Gastrocnemius medialis (tissue), 4 donors: ENCODE results near the gene ARMCX4. TPM values are rescaled to one million over a fixed set of nuclear protein-coding genes. Genes with fewer than 3 reads are reported as not detected.
"Not testable (repeated sequence)": the region's sequence is repeated elsewhere in the genome, so short reads cannot be mapped to it uniquely, and the experiment has no call there.

Experiments
- ATAC-seq, 2 donors: fragments of 150-250 bp; one replicate each; pipeline ENCODE4 v1.9.1; 2016
- DNase-seq, 2 donors: peaks; one replicate each; pipeline ENCODE4 v3.0.0-alpha.2; 2019
- H3K27ac ChIP-seq, 4 donors: fragments of 200-600 bp; sonication (generic); 1 replicate in 1 of 4; 2 replicates in 3 of 4; pipeline ENCODE4 v1.5.1; 2016 to 2018; ENCODE audit warnings: mild to moderate bottlenecking in 2 of 4, moderate library complexity in 1 of 4
- H3K27me3 ChIP-seq, 3 donors: fragments of 200-600 bp; sonication (generic) in 2 of 3; 1 replicate in 1 of 3; 2 replicates in 2 of 3; pipeline versions ENCODE4 v1.5.1 to v1.6.0; 2016 to 2019; ENCODE audit warnings: mild to moderate bottlenecking in 1 of 3, moderate library complexity in 1 of 3
- H3K36me3 ChIP-seq, 2 donors: fragments of 200-600 bp; sonication (generic) in 1 of 2; one replicate each; pipeline ENCODE4 v1.5.1; 2017 to 2018
- H3K4me1 ChIP-seq, 2 donors: fragments of 200-600 bp; sonication (generic) in 1 of 2; one replicate each; pipeline ENCODE4 v1.5.1; 2016 to 2017; ENCODE audit warnings: mild to moderate bottlenecking in 2 of 2
- H3K4me3 ChIP-seq, 4 donors: fragments of 200-600 bp; sonication (generic) in 3 of 4; 1 replicate in 1 of 4; 2 replicates in 3 of 4; pipeline ENCODE4 v1.5.1; 2016 to 2019; ENCODE audit warnings: mild to moderate bottlenecking in 2 of 4
- H3K9me3 ChIP-seq, 3 donors: fragments of 200-600 bp; sonication (generic) in 2 of 3; 1 replicate in 1 of 3; 2 replicates in 2 of 3; pipeline ENCODE4 v1.5.1; 2016 to 2019
- POLR2A ChIP-seq, 2 donors: fragments of 450-650 bp; IDR thresholded peaks; one replicate each; pipeline ENCODE4 v1.6.1; 2017; ENCODE audit warnings: antibody characterized with exemption in 2 of 2, mild to moderate bottlenecking in 2 of 2, moderate library complexity in 2 of 2
- in situ Hi-C, 4 donors: fragments of 200-750 bp; cut with MboI; loops; one replicate each; pipeline versions ENCODE4 v1.15.0 to v1.8.0; 2017; ENCODE audit warnings: low sequenced_read_pairs in 4 of 4
- intact Hi-C: fragments of 100-400 bp; cut with DNase I; formaldehyde crosslinking; loops from one replicate; pipeline ENCODE4 v1.15.1; 2023; ENCODE audit warnings: low total_unique reads
- total RNA-seq, 4 donors: library from RNA; depleted of rRNA; stranded (reverse); fragments of >200 nt; gene quantifications; one replicate each; pipeline versions ENCODE4 v1.1.0 to v1.2.3, GENCODE V29; 2016
- TF ChIP-seq, protein P1 (sequence below), 5 experiments: fragments of 450-650 bp in 3 of 5; fragments of 200-600 bp in 2 of 5; sonication (generic) in 2 of 5; IDR thresholded peaks in 4 of 5; conservative IDR thresholded peaks in 1 of 5; 1 replicate in 4 of 5; 2 replicates in 1 of 5; pipeline ENCODE4 v1.5.1; 2016 to 2019; ENCODE audit warnings: antibody characterized with exemption in 5 of 5, mild to moderate bottlenecking in 3 of 5, moderate library complexity in 3 of 5

Gene ARMCX4
- total RNA-seq, 4 donors from 2014 or later = 0.44 to 3.0 (median 1.1) TPM

DNA sequence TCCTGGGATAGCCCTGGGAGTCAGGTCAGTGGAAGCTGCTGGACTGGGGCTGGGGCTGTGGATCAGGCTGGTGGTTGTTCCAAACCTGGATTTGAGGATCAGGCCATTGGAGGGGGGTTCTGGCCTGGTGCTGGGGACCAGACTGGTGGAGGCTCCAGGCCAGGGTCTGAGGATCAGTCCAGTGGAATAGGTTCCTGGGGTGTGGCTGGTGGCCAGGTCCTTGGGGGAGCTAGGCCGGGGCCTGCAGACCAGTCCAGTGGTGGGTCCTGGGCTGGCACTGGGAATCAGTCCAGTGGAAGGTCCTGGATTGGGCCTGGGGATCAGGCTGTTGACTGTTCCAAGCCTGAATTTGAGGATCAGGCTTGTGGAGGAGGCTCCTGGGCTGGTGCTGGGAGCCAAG lies 8.0 kb downstream of the ARMCX4 start:
- in situ Hi-C loops = no loop called here
- H3K4me1 ChIP-seq = no peaks in the 10 kb centered on the region

DNA sequence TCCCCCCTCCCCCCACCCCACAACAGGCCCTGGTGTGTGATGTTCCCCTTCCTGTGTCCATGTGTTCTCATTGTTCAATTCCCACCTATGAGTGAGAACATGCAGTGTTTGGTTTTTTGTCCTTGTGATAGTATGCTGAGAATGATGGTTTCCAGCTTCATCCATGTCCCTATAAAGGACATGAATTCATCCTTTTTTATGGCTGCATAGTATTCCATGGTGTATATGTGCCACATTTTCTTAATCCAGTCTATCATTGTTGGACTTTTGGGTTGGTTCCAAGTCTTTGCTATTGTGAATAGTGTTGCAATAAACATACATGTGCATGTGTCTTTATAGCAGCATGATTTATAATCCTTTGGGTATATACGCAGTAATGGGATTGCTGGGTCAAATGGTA lies 17.7 kb downstream of the ARMCX4 start:
- H3K4me3 ChIP-seq, ATAC-seq, H3K4me1 ChIP-seq, H3K36me3 ChIP-seq, in situ Hi-C loops, H3K9me3 ChIP-seq, H3K27ac ChIP-seq, DNase-seq, H3K27me3 ChIP-seq, intact Hi-C loops: not testable (repeated sequence)

More for the DNA sequence above, 8.0 kb downstream of the ARMCX4 start:
- no peak for DNase-seq
- H3K27ac ChIP-seq = no peak overlapping the region
- intact Hi-C loops = no loop called here
- no peaks in the 10 kb centered on the region for H3K36me3 ChIP-seq
- TF ChIP-seq, protein P1, sequence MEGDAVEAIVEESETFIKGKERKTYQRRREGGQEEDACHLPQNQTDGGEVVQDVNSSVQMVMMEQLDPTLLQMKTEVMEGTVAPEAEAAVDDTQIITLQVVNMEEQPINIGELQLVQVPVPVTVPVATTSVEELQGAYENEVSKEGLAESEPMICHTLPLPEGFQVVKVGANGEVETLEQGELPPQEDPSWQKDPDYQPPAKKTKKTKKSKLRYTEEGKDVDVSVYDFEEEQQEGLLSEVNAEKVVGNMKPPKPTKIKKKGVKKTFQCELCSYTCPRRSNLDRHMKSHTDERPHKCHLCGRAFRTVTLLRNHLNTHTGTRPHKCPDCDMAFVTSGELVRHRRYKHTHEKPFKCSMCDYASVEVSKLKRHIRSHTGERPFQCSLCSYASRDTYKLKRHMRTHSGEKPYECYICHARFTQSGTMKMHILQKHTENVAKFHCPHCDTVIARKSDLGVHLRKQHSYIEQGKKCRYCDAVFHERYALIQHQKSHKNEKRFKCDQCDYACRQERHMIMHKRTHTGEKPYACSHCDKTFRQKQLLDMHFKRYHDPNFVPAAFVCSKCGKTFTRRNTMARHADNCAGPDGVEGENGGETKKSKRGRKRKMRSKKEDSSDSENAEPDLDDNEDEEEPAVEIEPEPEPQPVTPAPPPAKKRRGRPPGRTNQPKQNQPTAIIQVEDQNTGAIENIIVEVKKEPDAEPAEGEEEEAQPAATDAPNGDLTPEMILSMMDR (IDR thresholded peaks at IDR 0.05 in 4 of 5, conservative IDR thresholded peaks at IDR 0.05 in 1 of 5) = no peak
- no peak for TF ChIP-seq POLR2A (IDR thresholded peaks at IDR 0.05)
- no peaks in the 10 kb centered on the region for H3K9me3 ChIP-seq
- ATAC-seq = no peak
- no peaks in the 10 kb centered on the region for H3K27me3 ChIP-seq
- no peak overlapping the region for H3K4me3 ChIP-seq

DNA sequence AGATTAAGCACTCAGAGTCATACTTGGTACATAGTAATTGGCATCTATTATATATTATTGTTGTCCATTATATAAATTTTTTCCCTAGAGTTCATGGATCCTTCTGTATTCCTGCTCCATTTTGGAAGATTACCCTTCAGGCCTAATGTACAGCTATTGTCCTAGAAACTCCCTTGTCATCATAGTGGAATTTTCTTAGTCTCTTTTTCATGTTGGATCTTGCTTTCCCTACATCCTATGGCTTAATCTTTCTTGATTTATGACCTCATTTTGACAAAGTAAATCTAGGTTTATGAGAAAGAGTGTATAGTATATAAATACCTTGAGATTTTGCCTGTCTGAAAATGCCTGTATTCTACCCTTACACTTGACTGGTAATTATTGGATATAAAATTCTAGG lies 22.1 kb downstream of the ARMCX4 start:
- DNase-seq (no peak), ATAC-seq (no peak)
- Histone ChIP-seq H3K4me3 (no peak overlapping the region), H3K36me3 (peaks cover 0 to 4% of the 10 kb centered on the region in 2 donors), H3K9me3 (no peaks in the 10 kb centered on the region), H3K27me3 (no peaks in the 10 kb centered on the region), H3K4me1 (no peaks in the 10 kb centered on the region), H3K27ac (no peak overlapping the region)
- in situ Hi-C loops = no loop called here
- TF ChIP-seq, protein P1 (IDR thresholded peaks at IDR 0.05 in 4 of 5, conservative IDR thresholded peaks at IDR 0.05 in 1 of 5) = no peak
- no peak for TF ChIP-seq POLR2A (IDR thresholded peaks at IDR 0.05)
- intact Hi-C loops = no loop called here

DNA sequence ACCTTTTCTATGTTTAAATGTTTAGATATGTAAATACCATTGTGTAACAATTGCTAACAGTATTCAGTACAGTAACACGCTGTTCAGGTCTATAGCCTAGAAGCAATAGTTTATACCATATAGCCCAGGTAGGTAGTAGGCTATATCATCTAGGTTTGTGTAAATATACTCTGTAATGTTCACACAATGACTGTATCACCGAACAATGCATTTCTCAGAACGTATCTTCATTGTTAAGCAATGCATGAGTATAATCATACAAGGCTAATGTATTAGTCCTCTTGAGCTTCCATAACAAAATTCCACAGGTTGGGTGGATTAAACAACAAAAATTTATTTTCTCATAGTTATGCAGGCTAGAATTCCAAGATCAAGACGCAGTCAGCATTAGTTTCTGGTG lies 22.7 kb downstream of the ARMCX4 start:
- in situ Hi-C loops = no loop called here

DNA sequence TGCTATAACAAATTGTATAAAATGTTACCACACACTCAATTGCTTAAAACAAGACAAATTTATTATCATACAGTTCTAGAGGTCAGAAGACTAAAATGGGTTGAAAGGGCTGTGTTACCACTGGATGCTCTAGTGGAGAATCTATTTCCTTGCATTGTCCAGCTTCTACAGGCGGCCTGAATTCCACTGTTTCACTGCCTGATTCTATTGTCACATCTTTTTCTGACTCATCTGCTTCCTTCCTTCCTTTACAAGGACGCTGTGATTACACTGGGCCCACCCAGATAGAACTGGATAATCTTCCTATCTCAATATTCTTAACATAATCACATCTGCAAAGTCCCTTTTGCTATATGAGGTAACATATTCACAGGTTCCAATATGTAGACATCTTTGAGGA lies 45.7 kb downstream of the ARMCX4 start:
- Histone ChIP-seq H3K9me3 (no peaks in the 10 kb centered on the region), H3K36me3 (no peaks in the 10 kb centered on the region), H3K4me1 (no peaks in the 10 kb centered on the region), H3K4me3 (no peak overlapping the region), H3K27me3 (no peaks in the 10 kb centered on the region), H3K27ac (no peak overlapping the region)
- intact Hi-C loops = no loop called here
- ATAC-seq (no peak), DNase-seq (no peak)
- in situ Hi-C loops = no loop called here
- no peak for TF ChIP-seq POLR2A (IDR thresholded peaks at IDR 0.05)
- TF ChIP-seq, protein P1 (IDR thresholded peaks at IDR 0.05 in 4 of 5, conservative IDR thresholded peaks at IDR 0.05 in 1 of 5) = no peak

More for the DNA sequence above, 22.7 kb downstream of the ARMCX4 start:
- peaks cover 0 to 4% of the 10 kb centered on the region in 2 donors for H3K36me3 ChIP-seq
- no peaks in the 10 kb centered on the region for H3K4me1 ChIP-seq
- no peak overlapping the region for H3K4me3 ChIP-seq
- H3K27ac ChIP-seq = no peak overlapping the region
- DNase-seq (no peak), ATAC-seq (no peak)
- no peaks in the 10 kb centered on the region for H3K27me3 ChIP-seq
- TF ChIP-seq POLR2A (IDR thresholded peaks at IDR 0.05) = no peak
- TF ChIP-seq, protein P1 (IDR thresholded peaks at IDR 0.05 in 4 of 5, conservative IDR thresholded peaks at IDR 0.05 in 1 of 5) = no peak
- no peaks in the 10 kb centered on the region for H3K9me3 ChIP-seq
- intact Hi-C loops = no loop called here

Other genes with a start within 250 kb of the ARMCX4 start
- not detected for gene TAF7L, start 194.1 kb upstream of the ARMCX4 start, total RNA-seq
- 1 to 10 TPM; 1.9 to 9.5 (median 4.9) TPM for gene TIMM8A, start 136.7 kb upstream of the ARMCX4 start, total RNA-seq
- 1 to 10 TPM in 1 of 4 donors, under 1 TPM in 2, not detected in 1; 0.75 to 1.5 (median 1.00) TPM for gene BTK, start 99.3 kb upstream of the ARMCX4 start, total RNA-seq
- 1,000 to 10,000 TPM in 3 of 4 donors, 100 to 1,000 TPM in 1; 627 to 1,470 (median 1,100) TPM for gene RPL36A, start 94.4 kb upstream of the ARMCX4 start, total RNA-seq
- 10 to 100 TPM; 13.4 to 16.3 (median 14.6) TPM for gene GLA, start 77.5 kb upstream of the ARMCX4 start, total RNA-seq
- 10 to 100 TPM; 33.8 to 58.1 (median 43.3) TPM for gene HNRNPH2, start 77.2 kb upstream of the ARMCX4 start, total RNA-seq
- 10 to 100 TPM in 3 of 4 donors, 1 to 10 TPM in 1; 8.3 to 16.6 (median 12.8) TPM for gene ARMCX1, start 65.1 kb downstream of the ARMCX4 start, total RNA-seq
- gene ARMCX6, start 132.5 kb downstream of the ARMCX4 start, total RNA-seq = 10 to 100 TPM in 1 of 4 donors, 1 to 10 TPM in 3; 4.5 to 12.6 (median 6.2) TPM
- 10 to 100 TPM; 19.0 to 33.8 (median 24.8) TPM for gene ARMCX3, start 137.7 kb downstream of the ARMCX4 start, total RNA-seq
- gene ARMCX2, start 174.4 kb downstream of the ARMCX4 start, total RNA-seq = 1 to 10 TPM; 3.3 to 5.9 (median 5.5) TPM